Testis (tissue), 3 donors: ENCODE measurements around the gene PITPNC1. TPM values are rescaled to one million over a fixed set of nuclear protein-coding genes. Genes with fewer than 3 reads are reported as not detected.

Source experiments
- DNase-seq: peaks from one replicate; pipeline ENCODE4 v3.0.0-alpha.2; 2019
- H3K27ac ChIP-seq, 2 donors: fragments of 200-600 bp; sonication (generic); one replicate each; pipeline ENCODE4 v1.5.1; 2019
- H3K27me3 ChIP-seq: fragments of 200-600 bp; sonication (generic); one replicate; pipeline ENCODE4 v1.5.1; 2019
- H3K36me3 ChIP-seq: fragments of 200-600 bp; sonication (generic); one replicate; pipeline ENCODE4 v1.5.1; 2017; ENCODE audit warnings: low read depth; ENCODE audit errors: missing control alignments
- H3K4me1 ChIP-seq: fragments of 200-600 bp; sonication (generic); one replicate; pipeline ENCODE4 v1.5.1; 2019
- H3K4me3 ChIP-seq, 2 donors: fragments of 200-600 bp; sonication (generic); one replicate each; pipeline ENCODE4 v1.5.1; 2017 to 2019
- H3K9me3 ChIP-seq: fragments of 200-600 bp; sonication (generic); one replicate; pipeline ENCODE4 v1.5.1; 2017
- CTCF ChIP-seq, 3 experiments: fragments of 450-650 bp in 2 of 3; fragments of 200-600 bp in 1 of 3; sonication (generic) in 1 of 3; IDR thresholded peaks; one replicate each; pipeline ENCODE4 v1.5.1; 2016 to 2019; ENCODE audit warnings: antibody characterized with exemption in 3 of 3, mild to moderate bottlenecking in 2 of 3, moderate library complexity in 1 of 3
- POLR2A ChIP-seq: fragments of 450-650 bp; IDR thresholded peaks from one replicate; pipeline ENCODE4 v1.6.1; 2017; ENCODE audit warnings: antibody characterized with exemption, mild to moderate bottlenecking, moderate library complexity
- WGBS, 2 donors: methylation state at CpG; one replicate each; pipeline ENCODE4 v1.1.5; 2018; 5-methylcytosine and 5-hydroxymethylcytosine counted together
- intact Hi-C: fragments of 100-400 bp; cut with DNase I; formaldehyde crosslinking; loops from one replicate; pipeline ENCODE4 v1.15.1; 2023; ENCODE audit warnings: low total_unique reads
- polyA plus RNA-seq: library from polyadenylated mRNA; stranded (reverse); fragments of 350-450 nt; fragmentation: Illumina TruSeq; extraction: RNeasy Lipid Tissue Mini Kit (QIAGEN cat#74804); gene quantifications from one replicate; pipeline ENCODE4 v1.2.3, GENCODE V29; 2014; ENCODE audit warnings: low read depth, low replicate concordance; ENCODE audit not compliant: insufficient read depth
- total RNA-seq, 2 donors: library from RNA; depleted of rRNA; stranded (reverse); fragments of >200 nt; gene quantifications; one replicate each; pipeline ENCODE4 v1.2.3, GENCODE V29; 2016

Gene PITPNC1
- total and polyA plus RNA-seq, 3 donors from 2014 or later: 8.3 to 12.8 (median 12.2) TPM

- H3K27me3 ChIP-seq: no peaks in the 10 kb centered on the region
- TF ChIP-seq POLR2A (no peak), CTCF (IDR thresholded peaks at IDR 0.05) (no peak)
- intact Hi-C loops: no loop called here
- no peak for DNase-seq
- H3K36me3 ChIP-seq: no peaks in the 10 kb centered on the region
- no peak overlapping the region for H3K4me3 ChIP-seq
- H3K27ac ChIP-seq: no peak overlapping the region
- no peaks in the 10 kb centered on the region for H3K9me3 ChIP-seq
- no peaks in the 10 kb centered on the region for H3K4me1 ChIP-seq
- 73 to 78% methylated on average over 21 of the region's 21 CpGs for WGBS, 2 donors
These were observed 56.3 kb downstream of the PITPNC1 start for GRCh38 chr17:67433248-67433924.

GRCh38 chr17:67434061-67434525, 57.0 kb downstream of the PITPNC1 start:
- Histone ChIP-seq H3K4me1 (no peaks in the 10 kb centered on the region), H3K9me3 (no peaks in the 10 kb centered on the region), H3K4me3 (no peak overlapping the region), H3K27ac (no peak overlapping the region), H3K36me3 (no peaks in the 10 kb centered on the region), H3K27me3 (no peaks in the 10 kb centered on the region)
- DNase-seq: no peak
- TF ChIP-seq CTCF (IDR thresholded peaks at IDR 0.05) (no peak), POLR2A (no peak)
- WGBS, 2 donors: 72% methylated on average over 6 of the region's 6 CpGs
- intact Hi-C loops: no loop called here

GRCh38 chr17:67435122-67435521, 58.0 kb downstream of the PITPNC1 start:
- Histone ChIP-seq H3K9me3 (no peaks in the 10 kb centered on the region), H3K36me3 (no peaks in the 10 kb centered on the region), H3K27ac (no peak overlapping the region), H3K27me3 (no peaks in the 10 kb centered on the region), H3K4me1 (no peaks in the 10 kb centered on the region), H3K4me3 (no peak overlapping the region)
- DNase-seq: no peak
- TF ChIP-seq POLR2A: no peak
- TF ChIP-seq CTCF (IDR thresholded peaks at IDR 0.05): no peak
- WGBS, 2 donors: 83 to 90% methylated on average over 5 of the region's 5 CpGs
- intact Hi-C loops: no loop called here

- intact Hi-C loops: no loop called here
- WGBS, 2 donors: 87 to 97% methylated on average over 5 of the region's 5 CpGs
- H3K36me3 ChIP-seq: no peaks in the 10 kb centered on the region
- no peaks in the 10 kb centered on the region for H3K27me3 ChIP-seq
- DNase-seq: no peak
- H3K4me1 ChIP-seq: no peaks in the 10 kb centered on the region
- H3K27ac ChIP-seq: no peak overlapping the region
- TF ChIP-seq POLR2A (no peak), CTCF (IDR thresholded peaks at IDR 0.05) (no peak)
- H3K9me3 ChIP-seq: no peaks in the 10 kb centered on the region
- H3K4me3 ChIP-seq: no peak overlapping the region
These were observed 58.7 kb downstream of the PITPNC1 start for GRCh38 chr17:67435786-67436185.

GRCh38 chr17:67436233-67436632, 59.2 kb downstream of the PITPNC1 start:
- H3K4me3 ChIP-seq: no peak overlapping the region
- WGBS, 2 donors: 77 to 90% methylated on average over 10 of the region's 10 CpGs
- no peak overlapping the region for H3K27ac ChIP-seq
- H3K27me3 ChIP-seq: no peaks in the 10 kb centered on the region
- no peaks in the 10 kb centered on the region for H3K9me3 ChIP-seq
- intact Hi-C loops: no loop called here
- TF ChIP-seq POLR2A (no peak), CTCF (IDR thresholded peaks at IDR 0.05) (no peak)
- H3K36me3 ChIP-seq: no peaks in the 10 kb centered on the region
- no peaks in the 10 kb centered on the region for H3K4me1 ChIP-seq
- DNase-seq: no peak
